ENCODE measurements around the gene PKP4. TPM values are rescaled to one million over a fixed set of nuclear protein-coding genes. Genes with fewer than 3 reads are reported as not detected.

PKP4 gene
- total and polyA plus RNA-seq, 2 donors (not counting 1 experiment from before 2014, with no cell fraction given): 44.5 to 56.3 TPM

GRCh38 chr2:158655628-158656027, 198.9 kb downstream of the PKP4 start:
- Histone ChIP-seq H2AFZ (ENCODE audit: low read length) (no peak overlapping the region), H3K4me3 (replicated peaks in 1 of 4; ENCODE audit: control extremely low read depth in 1 of 4, insufficient read depth in 1 of 4, low read depth in 3 of 4, low read length in 4 of 4) (no peak overlapping the region), H3K27me3 (ENCODE audit: control insufficient read depth, insufficient read depth, low read length) (no peaks in the 10 kb centered on the region), H3K4me2 (ENCODE audit: extremely low read depth, insufficient read depth, low read length) (no peak overlapping the region), H3K27ac (ENCODE audit: insufficient read depth, low read length) (no peak overlapping the region), H3K36me3 (ENCODE audit: control insufficient read depth, insufficient read depth, low read length) (no peaks in the 10 kb centered on the region), H3K9ac (ENCODE audit: insufficient read depth, low read length) (no peak overlapping the region), H3K4me1 (ENCODE audit: control insufficient read depth, extremely low read depth, insufficient read depth, low read length) (no peaks in the 10 kb centered on the region), H3K9me3 (ENCODE audit: control insufficient read depth, insufficient read depth, low read depth, low read length) (no peaks in the 10 kb centered on the region), H3K79me2 (ENCODE audit: control insufficient read depth, insufficient read depth, low read length) (no peaks in the 10 kb centered on the region), H4K20me1 (ENCODE audit: control insufficient read depth, extremely low read depth, insufficient read depth, low read length) (no peaks in the 10 kb centered on the region)
- DNase-seq (ENCODE audit: low read depth in 2 of 2): no peak
- TF ChIP-seq CTCF (conservative IDR thresholded peaks at IDR 0.05 in 1 of 2, IDR thresholded peaks at IDR 0.05 in 1 of 2; ENCODE audit: low read depth in 1 of 2, low read length in 2 of 2) (no peak), EZH2 (IDR thresholded peaks at IDR 0.05; ENCODE audit: low read length, missing control alignments) (no peak)

GRCh38 chr2:158656492-158657229, 199.9 kb downstream of the PKP4 start:
- Histone ChIP-seq H3K4me2 (ENCODE audit: extremely low read depth, insufficient read depth, low read length) (no peak overlapping the region), H3K27me3 (ENCODE audit: control insufficient read depth, insufficient read depth, low read length) (no peaks in the 10 kb centered on the region), H3K9me3 (ENCODE audit: control insufficient read depth, insufficient read depth, low read depth, low read length) (no peaks in the 10 kb centered on the region), H3K9ac (ENCODE audit: insufficient read depth, low read length) (no peak overlapping the region), H3K27ac (ENCODE audit: insufficient read depth, low read length) (no peak overlapping the region), H3K4me3 (replicated peaks in 1 of 4; ENCODE audit: control extremely low read depth in 1 of 4, insufficient read depth in 1 of 4, low read depth in 3 of 4, low read length in 4 of 4) (no peak overlapping the region), H4K20me1 (ENCODE audit: control insufficient read depth, extremely low read depth, insufficient read depth, low read length) (no peaks in the 10 kb centered on the region), H2AFZ (ENCODE audit: low read length) (no peak overlapping the region), H3K79me2 (ENCODE audit: control insufficient read depth, insufficient read depth, low read length) (no peaks in the 10 kb centered on the region), H3K4me1 (ENCODE audit: control insufficient read depth, extremely low read depth, insufficient read depth, low read length) (no peaks in the 10 kb centered on the region), H3K36me3 (ENCODE audit: control insufficient read depth, insufficient read depth, low read length) (peaks cover 2% of the 10 kb centered on the region)
- peak in 1 of 2 donors; percentile 11 for DNase-seq (ENCODE audit: low read depth in 2 of 2)
- TF ChIP-seq CTCF (conservative IDR thresholded peaks at IDR 0.05 in 1 of 2, IDR thresholded peaks at IDR 0.05 in 1 of 2; ENCODE audit: low read depth in 1 of 2, low read length in 2 of 2) (no peak), EZH2 (IDR thresholded peaks at IDR 0.05; ENCODE audit: low read length, missing control alignments) (no peak)

- Histone ChIP-seq H3K4me1 (ENCODE audit: control insufficient read depth, extremely low read depth, insufficient read depth, low read length) (no peaks in the 10 kb centered on the region), H3K9me3 (ENCODE audit: control insufficient read depth, insufficient read depth, low read depth, low read length) (no peaks in the 10 kb centered on the region), H4K20me1 (ENCODE audit: control insufficient read depth, extremely low read depth, insufficient read depth, low read length) (no peaks in the 10 kb centered on the region), H3K27me3 (ENCODE audit: control insufficient read depth, insufficient read depth, low read length) (no peaks in the 10 kb centered on the region), H3K9ac (ENCODE audit: insufficient read depth, low read length) (no peak overlapping the region), H3K4me3 (replicated peaks in 1 of 4; ENCODE audit: control extremely low read depth in 1 of 4, insufficient read depth in 1 of 4, low read depth in 3 of 4, low read length in 4 of 4) (no peak overlapping the region), H3K4me2 (ENCODE audit: extremely low read depth, insufficient read depth, low read length) (no peak overlapping the region), H3K79me2 (ENCODE audit: control insufficient read depth, insufficient read depth, low read length) (no peaks in the 10 kb centered on the region), H3K27ac (ENCODE audit: insufficient read depth, low read length) (no peak overlapping the region), H3K36me3 (ENCODE audit: control insufficient read depth, insufficient read depth, low read length) (peaks cover 4% of the 10 kb centered on the region), H2AFZ (ENCODE audit: low read length) (no peak overlapping the region)
- DNase-seq (ENCODE audit: low read depth in 2 of 2): peak in 1 of 2 donors; percentile 25
- no peak for TF ChIP-seq CTCF (conservative IDR thresholded peaks at IDR 0.05 in 1 of 2, IDR thresholded peaks at IDR 0.05 in 1 of 2; ENCODE audit: low read depth in 1 of 2, low read length in 2 of 2)
- TF ChIP-seq EZH2 (IDR thresholded peaks at IDR 0.05; ENCODE audit: low read length, missing control alignments): no peak
Observed at GRCh38 chr2:158658396-158658795, 201.6 kb downstream of the PKP4 start.
